NCI-H69 (cell line): Measurements from ENCODE around the gene CHCHD2.
"Not testable (repeated sequence)": the region's sequence is repeated elsewhere in the genome, so short reads cannot be mapped to it uniquely, and the experiment has no call there.

Experiments used
- DNase-seq: peaks from one replicate; lab custom pipeline; 2025; lab: John Stamatoyannopoulos, UW

CHCHD2 gene

GRCh38 chr7:56083150-56083785, 23.0 kb downstream of the CHCHD2 start:
- peak; percentile 70 for DNase-seq

GRCh38 chr7:56081626-56082340, 24.5 kb downstream of the CHCHD2 start:
- no peak for DNase-seq

- not testable (repeated sequence) for DNase-seq
These were observed 25.4 kb downstream of the CHCHD2 start for GRCh38 chr7:56080726-56081435.

GRCh38 chr7:56079450-56080185, 26.7 kb downstream of the CHCHD2 start:
- DNase-seq, result peak; percentile 79

GRCh38 chr7:56078196-56078595, 28.1 kb downstream of the CHCHD2 start:
- DNase-seq, result no peak

- DNase-seq, result no peak
These were observed 28.6 kb downstream of the CHCHD2 start for GRCh38 chr7:56077681-56078080.

GRCh38 chr7:56074371-56074791, 31.9 kb downstream of the CHCHD2 start:
- peak; percentile 82 for DNase-seq

- DNase-seq, result not testable (repeated sequence)
These were observed 39.9 kb downstream of the CHCHD2 start for GRCh38 chr7:56066376-56066775.

- peak; percentile 94 for DNase-seq
These were observed 42.2 kb downstream of the CHCHD2 start, which contains the start of gene SUMF2 for GRCh38 chr7:56063882-56064625. Gene SUMF2, plus strand, starts transcription at chr7:56064286. Its CDS starts 26 bp downstream, at chr7:56064312.

GRCh38 chr7:56063500-56063881, 42.8 kb downstream of the CHCHD2 start:
- peak; percentile 50 for DNase-seq

- no peak for DNase-seq
These were observed 43.9 kb downstream of the CHCHD2 start for GRCh38 chr7:56062382-56062781.

- DNase-seq, result no peak
These were observed 52.3 kb downstream of the CHCHD2 start for GRCh38 chr7:56053993-56054392.

- DNase-seq, result no peak
These were observed 52.9 kb downstream of the CHCHD2 start for GRCh38 chr7:56053379-56053778.
